Stimulated activated CD8-positive, alpha-beta memory T cell treated with anti-CD3 and anti-CD28 coated beads, Interleukin-2, amount 100 ng/mL, for 48 hours (primary cell): ENCODE results near the gene B4GALT3.

Source experiments
- DNase-seq, 2 donors: peaks; one replicate each; pipeline ENCODE4 v3.0.0-alpha.2; 2020; ENCODE audit warnings: low read depth in 2 of 2

B4GALT3 gene

GRCh38 chr1:161130266-161130665 lies 47.0 kb downstream of the B4GALT3 start:
- DNase-seq = no peak

- DNase-seq = no peak
Measured at GRCh38 chr1:161128591-161129420, 48.5 kb downstream of the B4GALT3 start.

- no peak for DNase-seq
Measured at GRCh38 chr1:161127649-161128048, 49.7 kb downstream of the B4GALT3 start.

- no peak for DNase-seq
Measured at GRCh38 chr1:161122967-161123366, 54.3 kb downstream of the B4GALT3 start.

GRCh38 chr1:161121834-161122233 lies 55.5 kb downstream of the B4GALT3 start:
- no peak for DNase-seq
